ENCODE results near the gene RSRC1. TPM values are rescaled to one million over a fixed set of nuclear protein-coding genes. Genes with fewer than 3 reads are reported as not detected.

Gene RSRC1
- total and polyA plus RNA-seq, 2 of the 8 experiments (the other 6 are each of a cell fraction or from before 2014, with no cell fraction given) = 2.0 to 27.9 TPM

GRCh38 chr3:158382479-158382878 is 272.6 kb downstream of the RSRC1 start:
- Histone ChIP-seq H4K20me1 (replicated peaks in 1 of 2; ENCODE audit: control insufficient read depth in 1 of 2, insufficient read depth in 2 of 2, low read length in 2 of 2) (no peaks in the 10 kb centered on the region), H3K9ac (replicated peaks in 1 of 4; ENCODE audit: extremely low read depth in 1 of 4, low read depth in 3 of 4, low read length in 3 of 4) (no peak overlapping the region), H3K18ac (ENCODE audit: extremely low read depth, low read length) (no peak overlapping the region), H2BK5ac (ENCODE audit: low read depth, low read length) (no peak overlapping the region), H3K27me3 (replicated peaks in 1 of 4; ENCODE audit: control insufficient read depth in 3 of 4, extremely low read depth in 1 of 4, insufficient read depth in 3 of 4, low read length in 3 of 4) (no peaks in the 10 kb centered on the region), H2AFZ (ENCODE audit: low read length) (no peak overlapping the region), H3K23me2 (ENCODE audit: low read depth, low read length) (peaks cover 2% of the 10 kb centered on the region; the same call in 1 of the 2 replicates), H3K23ac (ENCODE audit: insufficient read length) (no peak overlapping the region), H3K56ac (replicated peaks; ENCODE audit: insufficient read length, low read depth, low read length) (no peak overlapping the region), H2BK20ac (ENCODE audit: low read length) (no peak overlapping the region), H2BK15ac (ENCODE audit: low read length) (no peak overlapping the region), H3K14ac (ENCODE audit: insufficient read length) (no peak overlapping the region), H3K4me1 (replicated peaks in 1 of 4; ENCODE audit: control insufficient read depth in 3 of 4, insufficient read depth in 4 of 4, low read length in 3 of 4) (no peaks in the 10 kb centered on the region), H2BK12ac (ENCODE audit: low read depth, low read length) (no peak overlapping the region), H3K79me2 (ENCODE audit: control insufficient read depth in 1 of 2, insufficient read depth in 2 of 2, low read length in 2 of 2) (no peaks in the 10 kb centered on the region), H2BK120ac (replicated peaks; ENCODE audit: low read depth, low read length) (no peak overlapping the region), H3K36me3 (ENCODE audit: control insufficient read depth in 2 of 4, insufficient read depth in 4 of 4, low read length in 3 of 4) (no peaks in the 10 kb centered on the region), H2AK5ac (ENCODE audit: low read depth, low read length) (no peak overlapping the region), H3K4ac (replicated peaks; ENCODE audit: insufficient read length, low read depth, low read length) (no peak overlapping the region), H3K27ac (ENCODE audit: low read depth, low read length) (no peak overlapping the region), H4K5ac (ENCODE audit: insufficient read length, low read depth, low read length) (no peak overlapping the region), H3K9me3 (ENCODE audit: insufficient read depth in 2 of 2, low read depth in 1 of 2, low read length in 1 of 2) (no peaks in the 10 kb centered on the region), H4K8ac (ENCODE audit: extremely low read depth, insufficient read depth, low read length) (no peak overlapping the region), H4K91ac (replicated peaks; ENCODE audit: insufficient read length, low read length) (no peak overlapping the region), H3K4me2 (ENCODE audit: insufficient read depth in 1 of 2, low read depth in 2 of 2, low read length in 2 of 2) (no peak overlapping the region), H3K4me3 (ENCODE audit: extremely low read depth in 1 of 4, insufficient read depth in 2 of 4, low read depth in 3 of 4, low read length in 4 of 4) (no peak overlapping the region), H3K79me1 (ENCODE audit: low read depth, low read length) (no peaks in the 10 kb centered on the region)
- CTCF ChIA-PET (ENCODE audit: partially characterized antibody) = interaction anchor here (1.3 kb wide), 1 partner anchor 53 kb away, joined by 3 read pairs; no protein-coding TSS in a partner anchor
- FAIRE-seq = no peak
- DNase-seq (ENCODE audit: low read depth in 1 of 2, low spot score in 2 of 2) = no peak
- POLR2A ChIA-PET (ENCODE audit: partially characterized antibody) = no interaction called here
- WGBS, 2 experiments (ENCODE audit: extremely low coverage in 1 of 2, insufficient coverage in 1 of 2, insufficient read length in 1 of 2, insufficient replicate concordance in 2 of 2, low coverage in 1 of 2, low lambda C conversion rate in 2 of 2, missing lambda C conversion rate in 1 of 2) = 94% methylated on average over 2 of the region's 2 CpGs; no CpG with 5 or more reads in 1 of the 2 experiments
- TF ChIP-seq SP4 (IDR thresholded peaks at IDR 0.05; ENCODE audit: low read length) (no peak), ASH2L (IDR thresholded peaks at IDR 0.05; ENCODE audit: low read length) (no peak), RAD21 (IDR thresholded peaks at IDR 0.05 in 1 of 2, conservative IDR thresholded peaks at IDR 0.05 in 1 of 2; ENCODE audit: low read depth in 2 of 2, low read length in 2 of 2) (no peak), RNF2 (IDR thresholded peaks at IDR 0.05; ENCODE audit: borderline replicate concordance, low read depth, low read length, missing control alignments, poor library complexity, severe bottlenecking) (no peak), FOSL1 (IDR thresholded peaks at IDR 0.05; ENCODE audit: insufficient read depth, low read depth, low read length) (no peak), POLR2AphosphoS5 (IDR thresholded peaks at IDR 0.05; ENCODE audit: low read depth, low read length) (no peak)

Measured in H1 (cell line).